Spleen (tissue), 7 donors: ENCODE measurements around the gene ADD3.

Source experiments
- CTCF ChIP-seq, 11 experiments: fragments of 200-600 bp in 7 of 11; fragments of 450-650 bp in 4 of 11; sonication (generic) in 4 of 11; IDR thresholded peaks in 8 of 11; conservative IDR thresholded peaks in 3 of 11; 1 replicate in 7 of 11; 2 replicates in 4 of 11; pipeline versions ENCODE4 v1.4.0 to v1.8.0; 2016 to 2021; ENCODE audit warnings: antibody characterized with exemption in 11 of 11, inconsistent platforms in 4 of 11, mild to moderate bottlenecking in 1 of 11
- POLR2A ChIP-seq, 3 donors: fragments of 450-650 bp; IDR thresholded peaks; one replicate each; pipeline ENCODE4 v1.5.1; 2017; ENCODE audit warnings: antibody characterized with exemption in 3 of 3, mild to moderate bottlenecking in 1 of 3
- donor health status: DM: no; HTN: no; CAD: no; lungs with moderate emphysema.
- donor health status: DM: no; HTN: no; CAD: no.
- donor health status: DM: no; HTN: no; CAD: no.

GRCh38 chr10:109995595-109995994, 12.2 kb upstream of the ADD3 start:
- TF ChIP-seq POLR2A (IDR thresholded peaks at IDR 0.05): no peak
- no peak for TF ChIP-seq CTCF (IDR thresholded peaks at IDR 0.05 in 8 of 11, conservative IDR thresholded peaks at IDR 0.05 in 3 of 11)
